HepG2 (cell line): ENCODE results near the gene CCNT2. TPM values are rescaled to one million over a fixed set of nuclear protein-coding genes. Genes with fewer than 3 reads are reported as not detected.

Source experiments
- E2F2 ChIP-seq: sonication (generic); formaldehyde crosslinking; IDR thresholded peaks from 2 replicates; pipeline ENCODE4 v1.4.0; 2020; ENCODE audit warnings: missing genetic modification reagents, borderline replicate concordance
- FOXJ3 ChIP-seq: sonication (generic); formaldehyde crosslinking; IDR thresholded peaks from 2 replicates; pipeline ENCODE4 v1.4.0; 2020; ENCODE audit warnings: missing genetic modification reagents, mild to moderate bottlenecking, borderline replicate concordance
- TMF1 ChIP-seq: sonication (generic); formaldehyde crosslinking; IDR thresholded peaks from 2 replicates; pipeline ENCODE4 v1.8.1; 2022; ENCODE audit warnings: low read depth, missing genetic modification reagents
- ZFP36 ChIP-seq: fragments of 150-350 bp; IDR thresholded peaks from 2 replicates; pipeline ENCODE4 v1.6.1; 2018; ENCODE audit warnings: borderline replicate concordance, low read length, low read depth; ENCODE audit not compliant: partially characterized antibody
- ZNF296 ChIP-seq: sonication (generic); formaldehyde crosslinking; conservative IDR thresholded peaks from 2 replicates; pipeline ENCODE4 v1.5.0; 2020; ENCODE audit warnings: mild to moderate bottlenecking, missing genetic modification reagents
- ZNF407 ChIP-seq: sonication (generic); formaldehyde crosslinking; IDR thresholded peaks from one replicate; pipeline ENCODE4 v1.5.1; 2020; ENCODE audit warnings: mild to moderate bottlenecking, missing genetic modification reagents; ENCODE audit errors: not compliant biosample characterization
- ZNF441 ChIP-seq: sonication (generic); formaldehyde crosslinking; IDR thresholded peaks from 2 replicates; pipeline ENCODE4 v1.7.0; 2021; ENCODE audit warnings: missing genetic modification reagents, borderline replicate concordance
- polyA plus RNA-seq, 8 experiments: library from polyadenylated mRNA; depleted of rRNA in 3 of 8; stranded (reverse) in 7 of 8; unstranded in 1 of 8; fragments of >200 nt; fragmentation: Illumina TruSeq in 4 of 8; extraction: Trizol in 4 of 8; gene quantifications; 2 replicates each; pipeline versions ENCODE4 v1.2.1 to v1.2.3, GENCODE V29; 2011 to 2016; ENCODE audit warnings: low read depth in 4 of 8, missing spikeins in 1 of 8, mixed read lengths in 1 of 8; ENCODE audit not compliant: insufficient read depth in 1 of 8
- total RNA-seq, 5 experiments: library from RNA; depleted of rRNA; stranded (reverse); fragments of >200 nt; fragmentation: Illumina TruSeq; extraction: Trizol; gene quantifications; 2 replicates each; pipeline ENCODE4 v1.2.3, GENCODE V29; 2016; ENCODE audit warnings: low read depth in 1 of 5
- TF ChIP-seq, protein P1 (sequence below), 2 experiments: fragments of 450-650 bp in 1 of 2; sonication (generic) in 1 of 2; formaldehyde crosslinking in 1 of 2; IDR thresholded peaks; 2 replicates each; pipeline versions ENCODE4 v1.6.1 to v1.8.0; 2016 to 2022; ENCODE audit warnings: antibody characterized with exemption in 1 of 2, mild to moderate bottlenecking in 1 of 2, missing genetic modification reagents in 1 of 2

CCNT2 gene
- total and polyA plus RNA-seq, 2 of the 13 experiments (the other 11 are each of a cell fraction or from before 2014, with no cell fraction given), result 22.1 to 34.4 TPM

- TF ChIP-seq, protein P1, sequence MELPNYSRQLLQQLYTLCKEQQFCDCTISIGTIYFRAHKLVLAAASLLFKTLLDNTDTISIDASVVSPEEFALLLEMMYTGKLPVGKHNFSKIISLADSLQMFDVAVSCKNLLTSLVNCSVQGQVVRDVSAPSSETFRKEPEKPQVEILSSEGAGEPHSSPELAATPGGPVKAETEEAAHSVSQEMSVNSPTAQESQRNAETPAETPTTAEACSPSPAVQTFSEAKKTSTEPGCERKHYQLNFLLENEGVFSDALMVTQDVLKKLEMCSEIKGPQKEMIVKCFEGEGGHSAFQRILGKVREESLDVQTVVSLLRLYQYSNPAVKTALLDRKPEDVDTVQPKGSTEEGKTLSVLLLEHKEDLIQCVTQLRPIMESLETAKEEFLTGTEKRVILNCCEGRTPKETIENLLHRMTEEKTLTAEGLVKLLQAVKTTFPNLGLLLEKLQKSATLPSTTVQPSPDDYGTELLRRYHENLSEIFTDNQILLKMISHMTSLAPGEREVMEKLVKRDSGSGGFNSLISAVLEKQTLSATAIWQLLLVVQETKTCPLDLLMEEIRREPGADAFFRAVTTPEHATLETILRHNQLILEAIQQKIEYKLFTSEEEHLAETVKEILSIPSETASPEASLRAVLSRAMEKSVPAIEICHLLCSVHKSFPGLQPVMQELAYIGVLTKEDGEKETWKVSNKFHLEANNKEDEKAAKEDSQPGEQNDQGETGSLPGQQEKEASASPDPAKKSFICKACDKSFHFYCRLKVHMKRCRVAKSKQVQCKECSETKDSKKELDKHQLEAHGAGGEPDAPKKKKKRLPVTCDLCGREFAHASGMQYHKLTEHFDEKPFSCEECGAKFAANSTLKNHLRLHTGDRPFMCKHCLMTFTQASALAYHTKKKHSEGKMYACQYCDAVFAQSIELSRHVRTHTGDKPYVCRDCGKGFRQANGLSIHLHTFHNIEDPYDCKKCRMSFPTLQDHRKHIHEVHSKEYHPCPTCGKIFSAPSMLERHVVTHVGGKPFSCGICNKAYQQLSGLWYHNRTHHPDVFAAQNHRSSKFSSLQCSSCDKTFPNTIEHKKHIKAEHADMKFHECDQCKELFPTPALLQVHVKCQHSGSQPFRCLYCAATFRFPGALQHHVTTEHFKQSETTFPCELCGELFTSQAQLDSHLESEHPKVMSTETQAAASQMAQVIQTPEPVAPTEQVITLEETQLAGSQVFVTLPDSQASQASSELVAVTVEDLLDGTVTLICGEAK (IDR thresholded peaks at IDR 0.05), result no peak
- TF ChIP-seq, protein P1 (CRISPR knock-in tag; IDR thresholded peaks at IDR 0.05), result peak; percentile 75
- TF ChIP-seq E2F2 (CRISPR knock-in tag) (peak; percentile 69; the same call in 1 of the 2 replicates), ZFP36 (no peak), TMF1 (no peak; the same call in 1 of the 2 replicates), ZNF296 (CRISPR knock-in tag) (no peak), ZNF407 (CRISPR knock-in tag) (no peak), FOXJ3 (CRISPR knock-in tag) (no peak), ZNF441 (CRISPR knock-in tag) (peak; percentile 84)
Measured at GRCh38 chr2:134918526-134919340, at the start of gene CCNT2 (continued).
